IMR-90 (cell line): ENCODE measurements around the gene ASPG. TPM values are rescaled to one million over a fixed set of nuclear protein-coding genes. Genes with fewer than 3 reads are reported as not detected.

ENCODE experiments used
- ATAC-seq: fragments of 200-7000 bp; cut with Tn5 transposase; 2 replicates; pipeline ENCODE4 v1.9.1; 2020; ENCODE audit warnings: low read depth, mild to moderate bottlenecking, moderate library complexity
- BruUV-seq: library from RNA; stranded (reverse); fragments of 400-500 nt; replicated peaks from 2 replicates; lab custom pipeline; 2021; lab: Mats Ljungman, UMichigan
- CTCF ChIA-PET: fragments of 300-600 bp; formaldehyde crosslinking; extraction: SDS; loops from one replicate; lab custom pipeline; 2021; ENCODE audit warnings: antibody characterized with exemption; lab: Yijun Ruan, JAX
- POLR2A ChIA-PET: fragments of 300-600 bp; sonication (Branson Sonifier 250); formaldehyde crosslinking; loops from one replicate; lab custom pipeline; 2022; ENCODE audit warnings: antibody characterized with exemption; ENCODE audit not compliant: unreplicated experiment; lab: Charles Lee
- DNase-seq: peaks from one replicate; pipeline ENCODE4 v3.0.0; 2013
- H2AFZ ChIP-seq: replicated peaks from 2 replicates; pipeline ENCODE3; 2013; ENCODE audit warnings: low read length, mild to moderate bottlenecking; ENCODE audit not compliant: poor library complexity
- H2AK5ac ChIP-seq: 2 replicates; pipeline ENCODE4 v1.6.1; 2013; ENCODE audit warnings: low read depth, low read length, inconsistent platforms
- H2AK9ac ChIP-seq: replicated peaks from 2 replicates; pipeline ENCODE3; 2013; ENCODE audit warnings: mild to moderate bottlenecking, low read depth, low read length, moderate library complexity; ENCODE audit not compliant: poor library complexity
- H2BK120ac ChIP-seq: 2 replicates; pipeline ENCODE4 v1.6.1; 2013; ENCODE audit warnings: low read depth, low read length, inconsistent platforms
- H2BK15ac ChIP-seq: 3 replicates; pipeline ENCODE4 v1.6.1; 2013; ENCODE audit warnings: low read depth, low read length, inconsistent platforms
- H2BK20ac ChIP-seq: 2 replicates; pipeline ENCODE4 v1.6.1; 2013; ENCODE audit warnings: low read depth, mild to moderate bottlenecking, inconsistent platforms, low read length, moderate library complexity
- H2BK5ac ChIP-seq: 2 replicates; pipeline ENCODE4 v1.6.1; 2013; ENCODE audit warnings: mild to moderate bottlenecking, low read depth, low read length, inconsistent platforms; ENCODE audit not compliant: poor library complexity, severe bottlenecking
- H3K14ac ChIP-seq: replicated peaks from 2 replicates; pipeline ENCODE4 v1.6.1; 2013; ENCODE audit warnings: low read depth, low read length, inconsistent platforms
- H3K18ac ChIP-seq: 2 replicates; pipeline ENCODE4 v1.6.1; 2013; ENCODE audit warnings: low read depth, low read length, control low read depth
- H3K23ac ChIP-seq: 2 replicates; pipeline ENCODE4 v1.6.1; 2013; ENCODE audit warnings: low read depth, low read length, inconsistent platforms
- H3K27ac ChIP-seq: 2 replicates; pipeline ENCODE4 v1.5.1; 2013; ENCODE audit warnings: mild to moderate bottlenecking, control low read depth, low read length; ENCODE audit not compliant: insufficient read depth
- H3K27me3 ChIP-seq: 2 replicates; pipeline ENCODE4 v1.6.1; 2013; ENCODE audit warnings: low read length; ENCODE audit not compliant: control insufficient read depth, insufficient read depth
- H3K36me3 ChIP-seq: 2 replicates; pipeline ENCODE4 v1.6.1; 2013; ENCODE audit warnings: low read length, mixed read lengths; ENCODE audit not compliant: control insufficient read depth, insufficient read depth
- H3K4ac ChIP-seq: 2 replicates; pipeline ENCODE4 v1.6.1; 2013; ENCODE audit warnings: low read depth, low read length, inconsistent platforms
- H3K4me1 ChIP-seq: 2 replicates; pipeline ENCODE4 v1.6.1; 2013; ENCODE audit warnings: low read length, mixed read lengths; ENCODE audit not compliant: control insufficient read depth, insufficient read depth
- H3K4me2 ChIP-seq: 2 replicates; pipeline ENCODE4 v1.6.1; 2013; ENCODE audit warnings: low read depth, mild to moderate bottlenecking, control low read depth, low read length, moderate library complexity
- H3K4me3 ChIP-seq: 2 replicates; pipeline ENCODE4 v1.5.1; 2013; ENCODE audit warnings: low read depth, mild to moderate bottlenecking, control low read depth, low read length, moderate library complexity; ENCODE audit not compliant: insufficient read depth
- H3K56ac ChIP-seq: 2 replicates; pipeline ENCODE4 v1.6.1; 2013; ENCODE audit warnings: low read length, inconsistent platforms; ENCODE audit not compliant: insufficient read depth; ENCODE audit errors: extremely low read depth
- H3K79me1 ChIP-seq, 2 experiments: 2 replicates each; pipeline ENCODE4 v1.6.1; 2013; ENCODE audit warnings: low read length in 2 of 2, inconsistent platforms in 1 of 2, low read depth in 1 of 2
- H3K9ac ChIP-seq: 2 replicates; pipeline ENCODE4 v1.6.1; 2013; ENCODE audit warnings: low read depth, low read length, control low read depth
- H3K9me1 ChIP-seq: 2 replicates; pipeline ENCODE4 v1.6.1; 2013; ENCODE audit warnings: low read length, inconsistent platforms; ENCODE audit not compliant: insufficient read depth
- H3K9me3 ChIP-seq: 2 replicates; pipeline ENCODE4 v1.6.1; 2013; ENCODE audit warnings: low read length; ENCODE audit not compliant: control insufficient read depth, insufficient read depth
- H4K20me1 ChIP-seq: 2 replicates; pipeline ENCODE4 v1.6.1; 2013; ENCODE audit warnings: low read length, inconsistent platforms; ENCODE audit not compliant: insufficient read depth
- H4K5ac ChIP-seq: 2 replicates; pipeline ENCODE4 v1.6.1; 2013; ENCODE audit warnings: mild to moderate bottlenecking, low read depth, low read length, control low read depth
- H4K8ac ChIP-seq, 2 experiments: 2 replicates each; pipeline ENCODE4 v1.6.1; 2013; ENCODE audit warnings: low read depth in 2 of 2, low read length in 2 of 2, control low read depth in 1 of 2, inconsistent platforms in 1 of 2
- H4K91ac ChIP-seq: 2 replicates; pipeline ENCODE4 v1.6.1; 2013; ENCODE audit warnings: low read depth, low read length, inconsistent platforms; ENCODE audit not compliant: insufficient read depth
- CTCF ChIP-seq: conservative IDR thresholded peaks from 2 replicates; pipeline ENCODE4 v1.5.1; 2012; ENCODE audit warnings: mild to moderate bottlenecking, low read depth, low read length, improper control_type of control experiment
- ELK1 ChIP-seq: fragments of 150-350 bp; IDR thresholded peaks from 2 replicates; pipeline ENCODE4 v1.6.1; 2016; ENCODE audit warnings: low read depth, mild to moderate bottlenecking, low read length, moderate library complexity, borderline replicate concordance
- RAD21 ChIP-seq: IDR thresholded peaks from 2 replicates; pipeline ENCODE4 v1.6.1; 2012; ENCODE audit warnings: low read length, improper control_type of control experiment
- RCOR1 ChIP-seq: IDR thresholded peaks from 2 replicates; pipeline ENCODE4 v1.6.1; 2012; ENCODE audit warnings: mild to moderate bottlenecking, low read length, improper control_type of control experiment; ENCODE audit not compliant: insufficient replicate concordance
- WGBS, 2 experiments: methylation state at CpG; one replicate each; pipeline versions ENCODE4 v1.1.5 to v1.1.7; 2013; ENCODE audit warnings: missing lambda C conversion rate in 2 of 2; ENCODE audit not compliant: insufficient read length in 1 of 2; ENCODE audit errors: extremely low coverage in 2 of 2; 5-methylcytosine and 5-hydroxymethylcytosine counted together
- dilution Hi-C: fragments of 300-500 bp; cut with HindIII; formaldehyde crosslinking; loops from one replicate; pipeline ENCODE4 v1.14.3; 2018; ENCODE audit warnings: low sequenced_read_pairs; ENCODE audit not compliant: unreplicated experiment
- in situ Hi-C: fragments of 300-500 bp; cut with MboI; formaldehyde crosslinking; loops from 3 replicates; pipeline ENCODE4 v1.14.3; 2019; ENCODE audit warnings: low sequenced_read_pairs, inconsistent platforms, mixed read lengths
- intact Hi-C: fragments of 100-400 bp; cut with micrococcal nuclease; formaldehyde crosslinking; loops from 2 replicates; pipeline ENCODE4 v1.10.0; 2022
- polyA plus RNA-seq, 3 experiments: library from polyadenylated mRNA; depleted of rRNA; stranded (reverse); fragments of >200 nt; gene quantifications; 2 replicates each; pipeline ENCODE4 v1.2.3, GENCODE V29; 2012; ENCODE audit warnings: low replicate concordance in 1 of 3
- total RNA-seq: library from RNA; depleted of rRNA; stranded (reverse); fragments of >200 nt; gene quantifications from 2 replicates; pipeline ENCODE4 v1.2.3, GENCODE V29; 2012

The ASPG gene
- total and polyA plus RNA-seq, 2 of the 4 experiments (the other 2 are of a cell fraction), result not detected

DNA sequence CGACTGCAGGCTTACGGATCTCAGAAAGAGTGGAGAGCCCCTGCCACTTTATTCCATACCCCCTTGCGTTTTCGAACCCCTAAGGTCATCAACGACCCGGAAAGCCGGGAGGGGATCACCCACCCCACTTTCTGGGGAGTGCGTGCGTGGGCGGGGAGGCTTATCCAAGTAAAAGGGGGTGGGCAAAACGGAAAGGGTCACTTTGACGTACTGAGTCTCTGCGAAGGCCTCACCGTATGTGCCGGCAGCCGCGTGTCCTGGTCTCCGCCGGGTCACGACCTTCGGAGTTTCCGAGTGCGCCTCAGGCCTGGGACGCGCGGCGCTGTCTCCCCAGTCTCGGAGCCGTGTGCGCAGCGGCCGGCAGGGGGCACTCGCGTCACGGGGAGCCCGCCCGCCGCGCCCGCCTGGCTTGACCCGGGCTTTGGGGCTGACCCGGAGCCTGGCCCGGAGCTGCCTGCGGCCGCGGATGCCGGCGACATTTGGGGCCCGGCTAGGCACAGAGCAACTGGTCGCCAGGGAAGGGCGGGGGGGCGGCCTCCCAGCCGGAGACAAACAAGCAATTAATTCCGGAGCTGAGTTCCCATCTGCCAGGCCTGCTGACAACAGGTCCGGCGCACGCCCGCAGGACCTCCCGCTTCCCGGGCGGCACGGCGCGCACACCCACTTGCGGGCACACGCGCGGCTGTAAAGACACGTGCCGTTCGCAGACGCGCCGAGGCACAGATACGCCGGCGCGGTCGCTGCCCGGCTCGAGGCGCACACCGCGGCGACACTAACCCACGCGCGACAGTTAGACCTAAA, 52.0 kb downstream of the ASPG start:
- Histone ChIP-seq H3K36me3 (no peaks in the 10 kb centered on the region), H2BK120ac (no peak overlapping the region), H3K23ac (no peak overlapping the region), H4K20me1 (no peaks in the 10 kb centered on the region), H2BK5ac (no peak overlapping the region), H2AK5ac (no peak overlapping the region), H2AK9ac (peak overlapping the region; percentile 70), H3K56ac (no peak overlapping the region), H4K91ac (no peak overlapping the region), H3K14ac (no peak overlapping the region), H3K4ac (no peak overlapping the region), H4K5ac (no peak overlapping the region), H3K27ac (no peak overlapping the region), H2BK20ac (no peak overlapping the region), H2BK15ac (no peak overlapping the region), H2AFZ (peak overlapping the region; percentile 70), H3K79me1 (no peaks in the 10 kb centered on the region), H3K27me3 (peaks cover 45% of the 10 kb centered on the region), H3K4me3 (no peak overlapping the region), H3K9me3 (no peaks in the 10 kb centered on the region), H3K4me1 (no peaks in the 10 kb centered on the region; the same call in 1 of the 2 replicates), H3K9me1 (no peaks in the 10 kb centered on the region), H3K18ac (no peak overlapping the region), H3K4me2 (no peak overlapping the region), H3K9ac (no peak overlapping the region), H4K8ac (no peak overlapping the region)
- ChIA-PET POLR2A (interaction anchor here (0.6 kb wide), 1 partner anchor 9 kb away, joined by 4 read pairs; no protein-coding TSS in a partner anchor), CTCF (interaction anchor here (0.9 kb wide), 1 partner anchor 503 kb away, joined by 3 read pairs; no protein-coding TSS in a partner anchor)
- peak; percentile 90 for ATAC-seq
- dilution Hi-C loops, result no loop called here
- in situ Hi-C loops, result loop anchor here (10.0 kb wide), 1 partner anchor 507 kb away; no protein-coding TSS in a partner anchor
- peak; percentile 60 for TF ChIP-seq RAD21
- peak; percentile 55 for TF ChIP-seq CTCF
- TF ChIP-seq RCOR1, result no peak
- no peak for TF ChIP-seq ELK1
- intact Hi-C loops, result loop anchor here (2.0 kb wide), 1 partner anchor 571 kb away; no protein-coding TSS in a partner anchor
- BruUV-seq, result no TSS peak
- WGBS, 2 experiments, result 1% methylated on average over 25 of the region's 88 CpGs; no CpG with 5 or more reads in 1 of the 2 experiments
- DNase-seq, result peak; percentile 4
